GM19452 (cell line): ENCODE data around the gene FAM184A.

Experiments
- ATAC-seq: cut with Tn5 transposase; IDR thresholded peaks from one replicate; pipeline ENCODE4 v1.9.1; 2021; ENCODE audit not compliant: unreplicated experiment

FAM184A gene

DNA sequence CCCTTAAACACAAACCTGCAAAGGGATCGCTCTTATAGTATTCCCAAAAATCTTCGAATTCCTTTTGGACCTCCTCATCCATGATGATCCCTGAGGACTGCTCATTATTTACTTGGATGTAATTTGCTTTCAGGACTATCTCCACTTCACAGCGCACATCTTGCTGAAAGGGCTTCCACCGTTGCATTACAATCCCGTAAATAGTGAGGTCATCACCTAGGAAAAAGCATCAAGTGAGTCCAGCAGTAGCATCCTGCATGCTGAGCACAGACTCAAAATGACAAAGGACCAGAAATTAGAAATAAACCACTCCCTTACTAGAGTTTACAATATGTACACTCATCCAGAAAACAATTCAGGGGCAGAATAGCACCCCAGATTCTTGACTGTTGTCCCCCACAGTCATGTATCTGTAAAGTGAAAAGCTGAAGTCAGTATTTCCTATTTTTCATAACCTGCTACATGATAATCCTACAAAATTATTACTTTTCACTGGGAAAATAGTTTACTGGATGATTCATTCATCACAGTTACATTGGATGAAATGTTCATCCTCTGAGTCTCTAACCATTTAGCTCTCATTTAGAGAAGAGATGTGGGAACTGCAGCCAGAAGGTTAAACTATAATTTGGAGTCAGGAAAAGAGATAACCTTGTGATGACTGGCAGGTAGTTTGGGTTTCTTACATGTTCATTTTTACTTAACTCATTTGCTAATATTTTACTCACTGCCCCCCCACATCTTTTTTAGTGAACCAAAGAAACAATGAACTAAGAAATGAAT lies 160.7 kb downstream of the FAM184A start:
- no peak for ATAC-seq

DNA sequence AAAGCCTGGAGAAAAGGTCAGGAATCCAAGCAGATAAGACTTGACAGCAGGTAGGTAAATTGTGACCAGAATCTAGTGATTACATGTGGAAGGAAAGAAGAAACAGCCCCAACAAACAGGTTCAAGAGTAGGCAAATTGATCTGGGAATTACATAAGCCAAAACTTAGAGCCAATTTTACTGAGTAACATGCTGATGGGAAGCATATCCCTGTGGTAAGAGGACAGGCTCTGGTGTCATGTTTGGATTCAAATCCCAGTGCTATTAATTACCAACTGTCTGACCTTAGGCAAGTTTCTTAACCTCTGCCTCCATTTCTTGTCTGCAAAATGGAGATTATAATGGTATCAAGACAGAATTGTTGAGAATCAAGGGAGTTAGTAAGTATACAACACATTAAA lies 163.9 kb downstream of the FAM184A start:
- ATAC-seq = no peak

DNA sequence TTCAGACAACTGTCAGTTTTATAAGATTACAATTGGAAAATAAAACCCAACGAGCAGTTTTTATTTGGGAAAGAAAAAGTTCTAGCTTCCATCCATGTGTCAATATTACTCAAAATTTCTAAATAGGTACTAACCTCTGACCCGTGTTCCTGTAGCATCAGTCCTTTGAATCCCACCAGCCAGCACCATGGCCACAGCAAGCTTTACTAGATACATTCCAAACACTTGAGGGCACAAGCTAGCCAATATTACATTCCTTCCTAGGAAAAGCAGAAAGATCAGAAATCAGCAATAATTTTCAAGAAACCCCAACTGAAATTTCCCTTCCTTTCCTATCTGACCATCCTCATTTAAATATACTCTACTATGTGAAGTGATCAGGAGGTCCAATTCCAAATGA lies 165.3 kb downstream of the FAM184A start:
- ATAC-seq = no peak

DNA sequence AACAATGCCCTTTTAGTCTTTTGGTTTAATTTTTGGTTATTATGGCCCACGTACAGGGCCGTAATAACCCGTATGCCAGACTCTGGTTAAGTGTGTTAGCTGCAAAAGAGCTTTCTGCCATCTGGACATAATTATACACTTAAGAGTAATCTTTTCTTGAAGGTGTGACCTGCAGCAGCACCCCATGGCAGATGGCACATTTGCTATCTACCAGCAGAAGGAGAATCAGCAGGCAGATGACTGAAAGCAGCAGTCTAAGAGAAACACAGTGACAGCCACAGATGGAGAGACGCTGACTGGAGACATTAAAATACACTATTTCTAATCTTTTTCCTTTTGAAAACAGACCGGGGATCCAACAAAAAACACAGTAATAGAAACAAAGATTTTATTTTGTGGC lies 165.8 kb downstream of the FAM184A start:
- no peak for ATAC-seq
